ENCODE data around the gene DNM3.

DNM3 gene

GRCh38 chr1:172238965-172239364, 397.7 kb downstream of the DNM3 start:
- DNase-seq (ENCODE audit: low spot score): no peak

- no peak for DNase-seq (ENCODE audit: low spot score)
These were observed 398.6 kb downstream of the DNM3 start for GRCh38 chr1:172239901-172240300.

- no peak for DNase-seq (ENCODE audit: low spot score)
These were observed 400.2 kb downstream of the DNM3 start for GRCh38 chr1:172241540-172241939.

GRCh38 chr1:172244865-172245264, 403.6 kb downstream of the DNM3 start:
- no peak for DNase-seq (ENCODE audit: low spot score)

GRCh38 chr1:172245788-172246187, 404.5 kb downstream of the DNM3 start:
- no peak for DNase-seq (ENCODE audit: low spot score)

GRCh38 chr1:172246521-172247390, 405.5 kb downstream of the DNM3 start:
- DNase-seq (ENCODE audit: low spot score): no peak

GRCh38 chr1:172251486-172251885, 410.2 kb downstream of the DNM3 start:
- DNase-seq (ENCODE audit: low spot score): no peak

- DNase-seq (ENCODE audit: low spot score): no peak
These were observed 411.0 kb downstream of the DNM3 start for GRCh38 chr1:172252321-172252720.

GRCh38 chr1:172252958-172253357, 411.7 kb downstream of the DNM3 start:
- no peak for DNase-seq (ENCODE audit: low spot score)

- no peak for DNase-seq (ENCODE audit: low spot score)
These were observed 413.4 kb downstream of the DNM3 start for GRCh38 chr1:172254521-172255222.

GRCh38 chr1:172255223-172255560, 413.9 kb downstream of the DNM3 start:
- no peak for DNase-seq (ENCODE audit: low spot score)

- DNase-seq (ENCODE audit: low spot score): no peak
These were observed 424.6 kb downstream of the DNM3 start for GRCh38 chr1:172265905-172266304.

- no peak for DNase-seq (ENCODE audit: low spot score)
These were observed 425.4 kb downstream of the DNM3 start for GRCh38 chr1:172266528-172267174.

- DNase-seq (ENCODE audit: low spot score): no peak
These were observed 426.9 kb downstream of the DNM3 start for GRCh38 chr1:172268237-172268636.

- no peak for DNase-seq (ENCODE audit: low spot score)
These were observed 427.8 kb downstream of the DNM3 start for GRCh38 chr1:172269084-172269483.

GRCh38 chr1:172269644-172270043, 428.3 kb downstream of the DNM3 start:
- DNase-seq (ENCODE audit: low spot score): no peak

- DNase-seq (ENCODE audit: low spot score): no peak
These were observed 429.3 kb downstream of the DNM3 start for GRCh38 chr1:172270605-172271004.

GRCh38 chr1:172272087-172272486, 430.8 kb downstream of the DNM3 start:
- no peak for DNase-seq (ENCODE audit: low spot score)

GRCh38 chr1:172273647-172274396, 432.5 kb downstream of the DNM3 start:
- no peak for DNase-seq (ENCODE audit: low spot score)

- DNase-seq (ENCODE audit: low spot score): no peak
These were observed 434.2 kb downstream of the DNM3 start for GRCh38 chr1:172275478-172275877.

- DNase-seq (ENCODE audit: low spot score): no peak
These were observed 435.0 kb downstream of the DNM3 start for GRCh38 chr1:172276120-172276818.

GRCh38 chr1:172277275-172277674, 436.0 kb downstream of the DNM3 start:
- no peak for DNase-seq (ENCODE audit: low spot score)
